ES-I3 (cell line): ENCODE measurements around the gene ABCA7.

Source experiments
- H3K36me3 ChIP-seq: 2 replicates; pipeline ENCODE4 v1.6.1; 2013; ENCODE audit warnings: mild to moderate bottlenecking, low read length, control low read depth, moderate library complexity; ENCODE audit not compliant: insufficient read depth
- H3K4me1 ChIP-seq: 2 replicates; pipeline ENCODE4 v1.6.1; 2013; ENCODE audit warnings: mild to moderate bottlenecking, control low read depth, low read length; ENCODE audit not compliant: insufficient read depth
- H3K9ac ChIP-seq: 2 replicates; pipeline ENCODE4 v1.6.1; 2013; ENCODE audit warnings: low read depth, mild to moderate bottlenecking, low read length, moderate library complexity
- H3K9me3 ChIP-seq: 2 replicates; pipeline ENCODE4 v1.6.1; 2013; ENCODE audit warnings: mild to moderate bottlenecking, low read length, moderate library complexity; ENCODE audit not compliant: control insufficient read depth, insufficient read depth

ABCA7 gene

DNA sequence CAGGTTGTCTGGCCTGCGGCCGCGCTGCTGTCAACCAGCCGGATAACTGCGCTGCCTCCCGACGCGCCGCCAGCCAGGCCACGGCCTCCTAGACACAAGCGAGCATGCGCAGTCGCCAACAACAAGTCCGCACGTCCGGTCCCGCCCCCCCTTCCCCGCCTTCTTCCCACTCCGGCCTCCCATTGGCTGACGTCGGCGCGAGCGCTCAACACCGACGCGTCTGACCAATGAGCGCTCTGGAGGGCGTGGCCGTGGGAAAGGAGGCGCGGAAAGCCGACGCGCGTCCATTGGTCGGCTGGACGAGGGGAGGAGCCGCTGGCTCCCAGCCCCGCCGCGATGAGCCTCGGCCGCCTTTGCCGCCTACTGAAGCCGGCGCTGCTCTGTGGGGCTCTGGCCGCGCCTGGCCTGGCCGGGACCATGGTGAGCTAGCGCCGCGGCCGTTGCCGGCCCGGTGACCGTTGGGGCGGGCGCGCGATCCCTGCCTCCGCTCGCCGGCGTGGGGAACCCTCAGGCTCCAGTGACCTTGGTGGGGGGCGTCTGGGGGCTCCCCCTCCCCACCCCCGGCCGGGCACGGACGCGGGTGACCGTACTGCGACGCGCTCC, 63.9 kb downstream of the ABCA7 start, which contains the start of gene GPX4:
Gene GPX4 (plus strand): TSS at position 287 of the 603 bp plus-strand sequence. CDS start 50 bp downstream, at position 337.
- peaks cover 9% of the 10 kb centered on the region; the same call in 1 of the 2 replicates for H3K4me1 ChIP-seq
- no peaks in the 10 kb centered on the region; the same call in 1 of the 2 replicates for H3K36me3 ChIP-seq
- no peaks in the 10 kb centered on the region for H3K9me3 ChIP-seq
- peak within 1 kb of the TSS; percentile 75 for H3K9ac ChIP-seq

DNA sequence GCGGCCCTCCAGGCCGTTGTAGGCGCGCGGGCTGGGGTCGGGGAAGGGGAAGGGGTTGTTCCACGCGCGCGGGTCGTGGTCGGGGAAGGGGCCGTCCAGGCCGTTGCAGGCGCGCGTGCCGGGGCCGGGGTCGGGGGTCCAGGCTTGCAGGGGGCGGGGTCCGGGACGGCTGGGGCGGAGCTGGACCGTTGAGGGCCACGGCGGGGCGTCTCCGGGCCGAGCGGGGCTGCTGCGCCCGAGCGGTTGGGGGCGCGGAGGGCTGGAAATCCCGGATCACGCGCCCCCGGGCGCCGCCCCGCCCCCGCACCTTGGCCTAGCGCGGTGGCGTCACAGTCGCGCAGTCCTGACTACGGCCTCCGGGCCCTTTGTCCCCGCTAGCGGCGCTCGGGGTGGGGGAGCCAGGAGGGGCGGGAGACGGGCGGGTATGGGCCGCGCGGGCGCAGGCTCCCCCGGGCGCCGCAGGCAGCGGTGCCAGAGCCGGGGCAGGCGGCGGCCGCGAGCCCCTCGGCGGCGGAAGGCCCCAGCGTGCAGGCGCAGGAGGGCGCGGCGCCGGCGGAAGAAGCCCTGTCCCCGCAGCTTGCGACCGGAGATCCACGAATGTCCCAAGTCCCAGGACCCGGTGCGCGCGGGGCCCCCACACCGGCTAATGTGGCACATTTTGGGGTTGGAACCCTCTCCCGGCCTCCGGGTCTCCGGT, 64.6 kb downstream of the ABCA7 start:
- Histone ChIP-seq H3K4me1 (peaks cover 9% of the 10 kb centered on the region; the same call in 1 of the 2 replicates), H3K36me3 (no peaks in the 10 kb centered on the region; the same call in 1 of the 2 replicates), H3K9me3 (no peaks in the 10 kb centered on the region), H3K9ac (peak overlapping the region; percentile 75)

DNA sequence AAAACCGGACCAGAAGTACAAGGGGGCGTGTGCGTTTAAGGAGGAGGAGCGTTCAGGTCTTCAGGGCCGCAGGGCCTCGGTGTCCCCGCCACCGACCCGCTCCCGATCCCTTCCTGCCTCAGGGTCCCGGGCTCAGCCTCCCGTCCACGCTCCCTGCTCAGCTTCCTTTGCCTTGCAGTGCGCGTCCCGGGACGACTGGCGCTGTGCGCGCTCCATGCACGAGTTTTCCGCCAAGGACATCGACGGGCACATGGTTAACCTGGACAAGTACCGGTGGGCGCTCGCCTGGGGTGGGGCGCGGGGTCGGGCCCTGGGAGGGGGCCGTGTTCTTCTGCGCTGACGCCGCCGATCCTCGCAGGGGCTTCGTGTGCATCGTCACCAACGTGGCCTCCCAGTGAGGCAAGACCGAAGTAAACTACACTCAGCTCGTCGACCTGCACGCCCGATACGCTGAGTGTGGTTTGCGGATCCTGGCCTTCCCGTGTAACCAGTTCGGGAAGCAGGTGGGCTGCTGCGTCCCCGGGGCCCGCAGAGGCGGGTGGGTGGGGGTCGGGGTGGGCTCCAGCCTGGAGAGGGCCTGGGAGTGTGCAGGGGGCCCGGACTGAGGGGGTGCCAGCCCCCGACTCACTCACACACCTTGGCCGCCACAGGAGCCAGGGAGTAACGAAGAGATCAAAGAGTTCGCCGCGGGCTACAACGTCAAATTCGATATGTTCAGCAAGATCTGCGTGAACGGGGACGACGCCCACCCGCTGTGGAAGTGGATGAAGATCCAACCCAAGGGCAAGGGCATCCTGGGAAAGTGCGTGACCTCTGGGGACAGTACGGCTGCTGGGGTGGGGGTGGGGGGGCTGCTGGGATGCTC, 65.3 kb downstream of the ABCA7 start:
- H3K36me3 ChIP-seq: no peaks in the 10 kb centered on the region; the same call in 1 of the 2 replicates
- H3K4me1 ChIP-seq: peaks cover 9% of the 10 kb centered on the region; the same call in 1 of the 2 replicates
- no peaks in the 10 kb centered on the region for H3K9me3 ChIP-seq
- peak overlapping the region; percentile 75 for H3K9ac ChIP-seq

DNA sequence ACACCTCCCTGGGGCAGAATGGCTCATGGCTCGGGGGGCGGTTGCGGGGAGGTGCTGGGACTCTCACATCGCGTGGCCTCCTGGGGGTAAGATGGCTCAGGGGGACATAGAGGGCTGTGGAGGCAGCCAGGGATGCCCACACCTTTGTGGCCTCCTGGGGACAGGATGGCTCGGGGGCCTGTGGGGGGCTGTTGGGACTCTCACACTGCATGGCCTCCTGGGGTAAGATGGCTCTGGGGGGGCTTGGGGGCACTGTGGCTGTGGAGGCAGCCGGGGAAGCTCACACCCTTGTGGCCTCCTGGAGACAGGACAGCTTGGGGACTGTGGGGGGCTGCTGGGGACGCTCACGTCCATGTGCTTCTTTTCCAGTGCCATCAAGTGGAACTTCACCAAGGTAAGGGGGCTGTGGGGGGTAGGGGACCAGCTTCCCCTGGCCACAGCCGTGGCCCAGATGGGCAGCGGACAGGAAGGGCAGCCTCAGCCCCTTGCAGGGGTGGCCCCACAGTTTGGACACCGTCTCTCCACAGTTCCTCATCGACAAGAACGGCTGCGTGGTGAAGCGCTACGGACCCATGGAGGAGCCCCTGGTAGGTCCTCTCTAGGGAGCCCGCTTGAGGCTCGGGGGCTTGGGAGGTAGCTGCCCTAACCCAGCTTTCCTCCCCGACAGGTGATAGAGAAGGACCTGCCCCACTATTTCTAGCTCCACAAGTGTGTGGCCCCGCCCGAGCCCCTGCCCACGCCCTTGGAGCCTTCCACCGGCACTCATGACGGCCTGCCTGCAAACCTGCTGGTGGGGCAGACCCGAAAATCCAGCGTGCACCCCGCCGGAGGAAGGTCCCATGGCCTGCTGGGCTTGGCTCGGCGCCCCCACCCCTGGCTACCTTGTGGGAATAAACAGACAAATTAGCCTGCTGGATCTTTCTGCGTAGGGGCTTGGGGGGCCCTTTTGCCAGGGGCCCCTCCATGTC, 66.2 kb downstream of the ABCA7 start:
- peaks cover 9% of the 10 kb centered on the region; the same call in 1 of the 2 replicates for H3K4me1 ChIP-seq
- H3K9ac ChIP-seq: no peak overlapping the region
- no peaks in the 10 kb centered on the region; the same call in 1 of the 2 replicates for H3K36me3 ChIP-seq
- no peaks in the 10 kb centered on the region for H3K9me3 ChIP-seq

DNA sequence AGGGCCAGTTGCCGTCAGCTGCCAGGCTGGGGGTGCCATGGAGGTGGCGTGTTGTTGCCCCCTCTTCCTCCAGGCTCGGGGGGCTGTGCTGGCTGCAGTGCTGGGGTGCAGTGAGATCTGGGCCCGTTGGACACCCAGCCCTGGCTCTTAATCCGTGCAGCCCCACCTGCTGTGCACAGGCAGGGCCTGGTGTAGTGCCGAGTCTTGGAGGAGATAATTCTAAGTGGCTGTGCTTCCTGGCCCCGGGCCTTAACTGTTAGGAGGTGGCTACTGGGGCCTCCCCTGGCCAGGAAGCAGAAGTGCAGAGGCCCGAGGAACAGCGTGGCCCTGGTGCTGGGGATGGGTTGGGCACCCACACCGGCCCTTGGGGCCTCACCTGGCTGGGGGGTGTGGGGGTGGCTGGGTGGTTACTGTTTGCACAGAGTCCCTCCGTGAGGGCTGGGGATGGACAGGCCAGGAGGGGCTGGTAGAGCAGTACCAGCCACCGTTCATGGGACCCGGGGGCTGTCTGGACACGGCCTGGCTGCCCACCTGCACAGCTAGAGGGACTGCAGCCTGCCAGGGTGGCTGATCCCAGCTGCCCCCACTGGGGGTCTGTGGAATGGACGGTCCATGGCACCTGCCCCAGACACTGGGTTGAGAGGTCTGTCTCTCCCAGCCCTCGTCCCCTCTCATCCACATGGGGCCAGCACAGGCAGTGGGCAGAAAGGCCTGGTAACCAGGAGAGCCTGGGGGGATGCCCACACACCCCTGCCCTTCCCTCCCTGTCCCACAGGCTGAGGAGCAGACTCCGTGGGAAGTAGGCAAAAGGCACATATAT, 67.1 kb downstream of the ABCA7 start:
- no peaks in the 10 kb centered on the region; the same call in 1 of the 2 replicates for H3K36me3 ChIP-seq
- H3K9me3 ChIP-seq: no peaks in the 10 kb centered on the region
- H3K4me1 ChIP-seq: peaks cover 9% of the 10 kb centered on the region; the same call in 1 of the 2 replicates
- no peak overlapping the region for H3K9ac ChIP-seq

DNA sequence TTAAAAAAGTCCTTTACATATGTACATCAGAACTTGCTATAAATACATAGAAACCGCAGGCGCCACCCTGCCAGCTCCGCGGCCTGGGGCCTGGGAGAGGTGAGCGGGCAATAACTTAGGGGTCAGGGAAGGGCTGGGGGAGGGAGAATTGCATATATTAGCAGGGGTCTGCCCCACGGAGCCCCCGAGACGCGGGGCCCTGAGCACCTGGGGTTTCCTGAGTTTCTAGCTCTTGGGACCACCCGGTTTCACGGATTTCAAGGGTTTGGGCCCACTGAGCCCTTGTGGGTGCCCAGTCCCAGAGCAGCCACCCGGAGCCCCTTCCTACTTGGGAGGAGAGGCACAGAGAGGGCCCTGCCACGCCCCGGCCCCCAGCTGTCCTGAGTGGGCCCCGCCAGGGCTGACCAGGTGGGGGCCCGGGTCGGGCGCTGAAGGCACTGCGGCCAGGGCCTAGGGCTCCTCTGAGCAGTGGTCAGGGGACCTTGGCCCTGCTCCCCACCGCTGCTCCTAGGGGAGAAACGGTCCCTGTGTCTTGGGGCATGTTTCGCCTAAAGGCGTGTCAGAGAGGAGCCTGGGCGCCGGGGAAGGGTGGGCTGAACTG, 67.9 kb downstream of the ABCA7 start:
- H3K4me1 ChIP-seq: peaks cover 7% of the 10 kb centered on the region; the same call in 1 of the 2 replicates
- no peaks in the 10 kb centered on the region; the same call in 1 of the 2 replicates for H3K36me3 ChIP-seq
- H3K9ac ChIP-seq: no peak overlapping the region
- no peaks in the 10 kb centered on the region for H3K9me3 ChIP-seq

DNA sequence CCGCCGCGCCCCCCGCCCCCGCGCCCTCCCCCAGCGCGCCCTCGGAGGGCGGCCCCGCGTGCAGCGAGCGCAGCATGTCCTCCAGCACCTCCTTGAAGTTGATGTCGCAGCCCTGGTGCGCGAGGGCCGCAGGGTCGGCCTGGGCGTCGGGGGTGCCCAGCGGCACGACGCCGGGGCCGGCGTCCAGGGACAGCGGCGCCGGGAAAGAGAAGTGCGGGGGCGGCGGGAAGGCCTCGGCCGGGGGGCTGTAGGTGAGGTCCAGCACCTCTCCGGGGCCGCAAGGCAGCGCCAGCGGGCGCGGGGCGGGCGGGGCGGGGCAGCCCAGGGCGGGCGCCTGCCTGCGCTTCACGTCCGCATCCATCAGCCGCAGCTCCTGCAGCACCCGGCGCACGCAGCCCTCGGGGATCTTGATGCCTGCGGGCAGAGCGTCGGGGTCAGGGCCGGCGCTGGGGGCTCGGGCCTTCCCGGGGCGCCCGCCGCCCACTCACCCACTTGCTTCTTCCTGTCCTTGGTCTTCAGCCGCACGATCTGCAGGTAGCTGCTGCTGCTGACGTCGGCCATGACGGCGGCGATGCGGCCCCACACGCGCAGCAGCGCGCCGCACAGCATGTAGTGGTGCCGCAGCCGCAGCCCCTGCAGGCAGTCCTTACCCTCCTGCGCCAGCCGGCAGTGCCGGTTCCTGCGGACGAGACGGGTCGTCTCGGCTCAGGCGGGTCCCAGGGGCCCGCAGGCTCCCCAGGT, 68.6 kb downstream of the ABCA7 start:
- Histone ChIP-seq H3K4me1 (peaks cover 10% of the 10 kb centered on the region; the same call in 1 of the 2 replicates), H3K36me3 (no peaks in the 10 kb centered on the region; the same call in 1 of the 2 replicates), H3K9me3 (no peaks in the 10 kb centered on the region)

DNA sequence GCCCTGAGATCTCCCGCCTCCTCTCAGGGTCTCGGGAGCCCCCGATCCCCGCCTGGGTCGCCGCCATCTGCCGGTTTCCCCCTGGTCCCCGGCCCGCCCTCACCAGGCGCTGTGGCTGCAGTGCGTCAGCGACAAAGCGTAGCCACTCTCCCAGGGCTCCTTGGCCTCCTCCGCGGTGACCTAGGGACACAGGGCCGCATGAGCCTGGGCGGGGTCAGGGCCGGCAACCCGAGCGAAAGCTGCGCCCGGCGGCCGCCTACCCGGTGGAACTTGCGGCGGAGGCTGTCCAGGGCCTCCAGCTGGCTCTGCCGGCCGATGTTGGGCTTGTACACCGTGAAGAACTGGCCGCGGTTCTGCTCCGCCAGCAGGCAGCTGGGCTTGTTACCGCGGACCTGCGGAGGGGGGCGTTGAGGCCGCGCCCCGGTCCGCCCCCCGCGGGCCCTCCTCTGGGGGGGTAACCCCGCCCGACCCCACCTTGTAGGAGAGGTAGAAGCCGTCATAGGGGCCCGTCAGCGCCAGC, 69.2 kb downstream of the ABCA7 start:
- Histone ChIP-seq H3K36me3 (no peaks in the 10 kb centered on the region; the same call in 1 of the 2 replicates), H3K9me3 (no peaks in the 10 kb centered on the region), H3K4me1 (peaks cover 12% of the 10 kb centered on the region; the same call in 1 of the 2 replicates), H3K9ac (no peak overlapping the region)

More for the DNA sequence above, 68.6 kb downstream of the ABCA7 start:
- H3K9ac ChIP-seq: no peak overlapping the region

DNA sequence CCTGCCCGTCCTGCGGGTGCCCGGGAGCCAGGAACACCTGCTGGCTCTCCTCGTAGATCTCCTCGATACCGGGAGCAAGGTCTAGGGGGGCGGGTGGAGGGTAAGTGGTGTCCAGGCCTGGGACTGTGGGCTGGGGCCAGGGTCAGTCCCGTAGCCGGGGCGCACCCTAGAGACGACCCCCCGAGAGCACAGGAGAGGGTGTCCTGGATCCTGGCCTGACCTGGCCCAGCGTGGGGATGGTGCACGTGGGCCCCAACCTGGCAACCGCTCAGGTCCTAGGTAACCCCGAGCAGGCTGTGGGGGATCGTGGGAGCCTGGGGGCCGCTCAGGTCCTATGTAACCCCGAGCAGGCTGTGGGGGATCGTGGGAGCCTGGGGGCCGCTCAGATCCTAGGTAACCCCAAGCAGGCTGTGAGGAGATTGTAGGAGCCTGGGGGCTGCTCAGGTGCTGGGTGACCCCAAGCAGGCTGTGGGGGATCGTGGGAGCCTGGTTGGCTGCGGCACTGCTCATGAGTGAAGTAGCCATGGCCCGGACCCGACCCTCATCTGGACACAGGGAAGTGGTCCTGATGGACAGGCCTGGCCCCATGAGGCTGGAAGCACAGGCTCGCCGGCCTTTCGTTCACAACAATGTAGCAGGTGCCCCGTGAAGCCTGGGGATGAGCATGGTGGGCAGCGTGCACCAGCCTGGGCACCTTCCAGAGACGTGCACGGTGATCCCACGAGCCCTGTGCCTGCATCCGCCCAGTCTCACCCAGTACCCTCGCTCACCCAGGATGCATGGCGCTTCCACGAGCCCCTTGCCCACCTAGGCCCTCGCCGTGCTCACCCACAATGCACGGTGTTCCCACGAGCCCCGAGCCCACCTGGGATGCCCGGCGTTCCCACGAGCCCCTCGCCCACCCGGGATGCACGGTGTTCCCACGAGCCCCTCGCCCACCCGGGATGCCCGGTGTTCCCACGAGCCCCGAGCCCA, 70.1 kb downstream of the ABCA7 start:
- Histone ChIP-seq H3K9ac (no peak overlapping the region), H3K9me3 (no peaks in the 10 kb centered on the region), H3K4me1 (peaks cover 12% of the 10 kb centered on the region; the same call in 1 of the 2 replicates), H3K36me3 (no peaks in the 10 kb centered on the region; the same call in 1 of the 2 replicates)

DNA sequence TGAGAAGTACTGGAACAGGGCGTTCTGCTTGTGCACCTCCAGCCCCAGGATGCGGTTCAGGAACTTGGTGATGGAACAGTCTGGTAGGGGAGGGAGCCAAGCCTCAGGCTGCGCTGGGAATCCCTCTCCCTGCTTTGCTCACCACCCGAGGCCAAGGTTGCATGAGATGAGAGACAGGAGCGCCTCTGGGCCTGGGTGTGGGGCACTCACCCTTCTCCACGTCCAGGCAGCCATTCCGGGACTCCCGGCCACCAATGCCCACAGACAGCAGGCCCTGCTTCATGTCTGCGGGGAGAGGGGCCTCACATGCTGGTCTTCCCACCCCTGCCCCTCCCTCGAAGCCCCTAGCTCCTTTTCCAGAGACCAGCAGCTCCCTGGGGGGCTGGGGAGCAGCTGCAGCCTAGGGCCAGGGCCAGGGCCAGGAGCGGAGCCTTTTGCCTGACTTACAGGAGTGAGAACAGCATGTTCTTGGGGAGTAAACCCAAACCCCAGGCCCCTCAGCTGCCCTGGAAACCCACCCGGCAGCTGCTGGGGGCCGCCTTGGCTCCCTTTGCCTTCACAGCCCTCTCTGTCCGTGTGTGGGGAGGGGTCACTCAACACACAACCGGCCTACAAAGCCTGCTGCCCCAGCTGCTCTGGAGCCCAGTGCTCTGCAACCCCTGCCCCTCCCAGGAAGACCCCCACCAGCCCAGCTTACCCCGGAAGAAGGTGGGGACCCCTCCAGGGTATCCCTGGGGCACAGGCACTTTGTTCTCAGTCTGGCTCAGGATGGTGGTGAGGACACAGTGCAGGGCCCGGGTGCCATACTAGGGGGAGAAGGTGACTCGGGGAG, 71.1 kb downstream of the ABCA7 start:
- H3K9ac ChIP-seq: no peak overlapping the region
- no peaks in the 10 kb centered on the region; the same call in 1 of the 2 replicates for H3K36me3 ChIP-seq
- H3K9me3 ChIP-seq: no peaks in the 10 kb centered on the region
- H3K4me1 ChIP-seq: peaks cover 12% of the 10 kb centered on the region; the same call in 1 of the 2 replicates
